ENCODE results near the gene PARD6G. TPM values are rescaled to one million over a fixed set of nuclear protein-coding genes. Genes with fewer than 3 reads are reported as not detected.

The PARD6G gene
- total RNA-seq, 1 donor from 2014 or later, result 21.8 TPM

DNA sequence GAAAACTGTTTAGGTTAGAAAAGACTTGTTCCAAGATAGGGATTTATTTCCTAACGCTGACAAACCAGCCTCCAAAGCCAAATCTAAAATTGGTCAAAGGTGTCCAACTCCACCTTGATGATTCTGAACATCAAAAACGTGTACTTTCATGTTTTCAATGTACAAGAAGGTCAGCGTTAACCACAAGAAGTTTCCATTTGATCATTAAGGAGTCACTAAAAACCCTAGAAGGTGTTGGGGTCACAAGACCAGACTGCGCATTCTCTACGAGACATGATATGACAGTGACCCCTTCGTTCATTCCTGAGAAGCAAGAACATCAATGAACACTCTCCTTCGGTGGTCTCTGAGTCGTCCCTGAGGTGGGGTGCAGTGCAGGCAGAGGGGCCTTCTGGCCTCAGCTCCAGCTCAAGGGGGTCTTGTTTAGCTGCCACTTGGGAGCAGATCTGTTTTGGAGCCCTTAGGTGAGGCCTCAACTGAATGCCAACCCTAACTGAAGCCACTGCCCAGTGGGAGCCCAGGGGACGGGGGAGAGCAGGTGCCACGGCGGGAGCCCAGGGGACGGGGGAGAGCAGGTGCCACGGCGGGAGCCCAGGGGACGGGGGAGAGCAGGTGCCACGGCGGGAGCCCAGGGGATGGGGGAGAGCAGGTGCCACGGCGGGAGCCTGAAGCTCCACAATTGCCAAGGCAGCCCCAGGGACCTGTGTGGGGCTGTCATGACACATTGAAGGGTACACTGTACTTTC lies 55.2 kb downstream of the PARD6G start:
- no peaks in the 10 kb centered on the region for H4K20me1 ChIP-seq (ENCODE audit: low read depth)

GRCh38 chr18:80191264-80191663 lies 56.0 kb downstream of the PARD6G start:
- no peak overlapping the region for H3K4me2 ChIP-seq
- H3K27ac ChIP-seq, result no peak overlapping the region
- H3K79me2 ChIP-seq (ENCODE audit: low read depth), result peaks cover 3% of the 10 kb centered on the region
- TF ChIP-seq EZH2phosphoT487 (IDR thresholded peaks at IDR 0.05) (no peak), EZH2 (IDR thresholded peaks at IDR 0.05) (no peak)
- TF ChIP-seq, protein P1, sequence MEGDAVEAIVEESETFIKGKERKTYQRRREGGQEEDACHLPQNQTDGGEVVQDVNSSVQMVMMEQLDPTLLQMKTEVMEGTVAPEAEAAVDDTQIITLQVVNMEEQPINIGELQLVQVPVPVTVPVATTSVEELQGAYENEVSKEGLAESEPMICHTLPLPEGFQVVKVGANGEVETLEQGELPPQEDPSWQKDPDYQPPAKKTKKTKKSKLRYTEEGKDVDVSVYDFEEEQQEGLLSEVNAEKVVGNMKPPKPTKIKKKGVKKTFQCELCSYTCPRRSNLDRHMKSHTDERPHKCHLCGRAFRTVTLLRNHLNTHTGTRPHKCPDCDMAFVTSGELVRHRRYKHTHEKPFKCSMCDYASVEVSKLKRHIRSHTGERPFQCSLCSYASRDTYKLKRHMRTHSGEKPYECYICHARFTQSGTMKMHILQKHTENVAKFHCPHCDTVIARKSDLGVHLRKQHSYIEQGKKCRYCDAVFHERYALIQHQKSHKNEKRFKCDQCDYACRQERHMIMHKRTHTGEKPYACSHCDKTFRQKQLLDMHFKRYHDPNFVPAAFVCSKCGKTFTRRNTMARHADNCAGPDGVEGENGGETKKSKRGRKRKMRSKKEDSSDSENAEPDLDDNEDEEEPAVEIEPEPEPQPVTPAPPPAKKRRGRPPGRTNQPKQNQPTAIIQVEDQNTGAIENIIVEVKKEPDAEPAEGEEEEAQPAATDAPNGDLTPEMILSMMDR (IDR thresholded peaks at IDR 0.05), result no peak
- H4K20me1 ChIP-seq (ENCODE audit: low read depth), result no peaks in the 10 kb centered on the region
- no peaks in the 10 kb centered on the region for H3F3A ChIP-seq (ENCODE audit: low read depth)
- H3K36me3 Mint-ChIP-seq, result peaks cover 24% of the 10 kb centered on the region
- H3K4me1 Mint-ChIP-seq, result peaks cover 16% of the 10 kb centered on the region
- no peak overlapping the region for H3K27ac Mint-ChIP-seq
- DNase-seq (ENCODE audit: low spot score), result no peak
- peaks cover 7% of the 10 kb centered on the region for H3K27me3 Mint-ChIP-seq (ENCODE audit: insufficient read depth, low read depth)
- H3K9me3 Mint-ChIP-seq, result no peaks in the 10 kb centered on the region
- H3K4me3 ChIP-seq, result no peak overlapping the region
- H3K4me3 Mint-ChIP-seq, result no peak overlapping the region
- H3K9me3 ChIP-seq (ENCODE audit: low read depth), result no peaks in the 10 kb centered on the region
- no peak overlapping the region for H2AFZ ChIP-seq (replicated peaks)
- no peaks in the 10 kb centered on the region for H3K27me3 ChIP-seq
- no peaks in the 10 kb centered on the region for H3K36me3 ChIP-seq
- peaks cover 3% of the 10 kb centered on the region for H3K4me1 ChIP-seq
- no peak overlapping the region for H3K9ac ChIP-seq

More for the DNA sequence above, 55.2 kb downstream of the PARD6G start:
- Mint-ChIP-seq H3K4me3 (no peak overlapping the region), H3K27me3 (ENCODE audit: insufficient read depth, low read depth) (peaks cover 4% of the 10 kb centered on the region), H3K4me1 (peaks cover 23% of the 10 kb centered on the region), H3K9me3 (no peaks in the 10 kb centered on the region), H3K36me3 (peaks cover 23% of the 10 kb centered on the region), H3K27ac (no peak overlapping the region)
- no peak overlapping the region for H3K4me2 ChIP-seq
- H3K9me3 ChIP-seq (ENCODE audit: low read depth), result no peaks in the 10 kb centered on the region
- no peaks in the 10 kb centered on the region for H3K27me3 ChIP-seq
- no peak overlapping the region for H3K4me3 ChIP-seq
- no peaks in the 10 kb centered on the region for H3K36me3 ChIP-seq
- peaks cover 11% of the 10 kb centered on the region for H3K4me1 ChIP-seq
- H3K9ac ChIP-seq, result no peak overlapping the region
- TF ChIP-seq, protein P1 (IDR thresholded peaks at IDR 0.05), result no peak
- TF ChIP-seq EZH2 (IDR thresholded peaks at IDR 0.05) (no peak), EZH2phosphoT487 (IDR thresholded peaks at IDR 0.05) (no peak)
- peaks cover 1% of the 10 kb centered on the region for H3F3A ChIP-seq (ENCODE audit: low read depth)
- no peak for DNase-seq (ENCODE audit: low spot score)
- H3K27ac ChIP-seq, result no peak overlapping the region
- peaks cover 5% of the 10 kb centered on the region for H3K79me2 ChIP-seq (ENCODE audit: low read depth)
- H2AFZ ChIP-seq (replicated peaks), result no peak overlapping the region

DNA sequence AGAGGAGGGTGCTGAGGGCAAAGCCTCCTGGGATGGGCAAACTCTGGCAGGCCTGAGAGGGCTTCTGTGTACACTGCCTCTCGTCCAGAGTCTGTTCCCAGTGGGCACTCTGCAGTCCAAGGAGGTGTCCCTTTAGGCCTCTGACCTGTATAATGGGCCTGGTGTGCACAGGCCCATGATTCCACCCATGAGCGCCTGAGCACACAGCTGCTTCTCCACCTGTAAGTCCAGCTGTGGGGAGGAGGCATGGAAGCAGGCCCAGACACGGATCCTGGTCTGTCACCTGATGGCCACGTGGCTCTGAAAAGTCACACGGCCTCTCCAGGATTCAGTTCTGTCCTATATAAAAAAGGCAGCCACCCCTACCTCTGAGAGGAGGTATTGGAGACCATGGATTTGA lies 57.0 kb downstream of the PARD6G start:
- Histone ChIP-seq H2AFZ (replicated peaks) (no peak overlapping the region), H3K79me2 (ENCODE audit: low read depth) (no peaks in the 10 kb centered on the region), H4K20me1 (ENCODE audit: low read depth) (no peaks in the 10 kb centered on the region), H3K27ac (no peak overlapping the region), H3K9ac (no peak overlapping the region), H3K4me1 (no peaks in the 10 kb centered on the region), H3F3A (ENCODE audit: low read depth) (no peaks in the 10 kb centered on the region), H3K4me3 (no peak overlapping the region), H3K36me3 (no peaks in the 10 kb centered on the region), H3K4me2 (no peak overlapping the region), H3K9me3 (ENCODE audit: low read depth) (no peaks in the 10 kb centered on the region), H3K27me3 (no peaks in the 10 kb centered on the region)
- no peak overlapping the region for H3K27ac Mint-ChIP-seq
- TF ChIP-seq EZH2phosphoT487 (IDR thresholded peaks at IDR 0.05) (no peak), EZH2 (IDR thresholded peaks at IDR 0.05) (no peak)
- TF ChIP-seq, protein P1 (IDR thresholded peaks at IDR 0.05), result no peak
- no peak for DNase-seq (ENCODE audit: low spot score)
- peaks cover 12% of the 10 kb centered on the region for H3K4me1 Mint-ChIP-seq
- H3K4me3 Mint-ChIP-seq, result no peak overlapping the region
- peaks cover 13% of the 10 kb centered on the region for H3K27me3 Mint-ChIP-seq (ENCODE audit: insufficient read depth, low read depth)
- H3K36me3 Mint-ChIP-seq, result peaks cover 33% of the 10 kb centered on the region
- H3K9me3 Mint-ChIP-seq, result no peaks in the 10 kb centered on the region

Data from neural progenitor cell (in vitro differentiated cells).